Adrenal gland (tissue), 12 donors: ENCODE results near the gene FNDC3B. TPM values are rescaled to one million over a fixed set of nuclear protein-coding genes. Genes with fewer than 3 reads are reported as not detected.

ENCODE experiments used
- DNase-seq, 7 donors: peaks; one replicate each; pipeline ENCODE4 v3.0.0-alpha.2; 2019 to 2020
- H3K27ac ChIP-seq, 5 donors: fragments of 200-600 bp; sonication (generic) in 4 of 5; 1 replicate in 3 of 5; 2 replicates in 2 of 5; pipeline versions ENCODE4 v1.5.1 to v1.8.0; 2016 to 2020; ENCODE audit warnings: mild to moderate bottlenecking in 1 of 5
- H3K27me3 ChIP-seq: fragments of 200-600 bp; 2 replicates; pipeline ENCODE4 v1.8.0; 2021
- H3K36me3 ChIP-seq, 2 donors: fragments of 200-600 bp; replicated peaks in 1 of 2; 1 replicate in 1 of 2; 2 replicates in 1 of 2; pipeline versions ENCODE4 v1.5.1 to v1.8.0; 2018 to 2022
- H3K4me1 ChIP-seq, 2 donors: fragments of 200-600 bp; replicated peaks in 1 of 2; 1 replicate in 1 of 2; 2 replicates in 1 of 2; pipeline versions ENCODE4 v1.5.1 to v1.8.0; 2018 to 2021
- H3K4me3 ChIP-seq, 4 donors: fragments of 200-600 bp; sonication (generic) in 3 of 4; one replicate each; pipeline ENCODE4 v1.5.1; 2016 to 2018
- H3K9me3 ChIP-seq, 3 donors: fragments of 200-600 bp; sonication (generic) in 1 of 3; replicated peaks in 1 of 3; 1 replicate in 2 of 3; 2 replicates in 1 of 3; pipeline versions ENCODE4 v1.5.1 to v1.8.0; 2016 to 2021
- POLR2A ChIP-seq, 2 donors: fragments of 450-650 bp; IDR thresholded peaks; one replicate each; pipeline ENCODE4 v1.6.1; 2017; ENCODE audit warnings: antibody characterized with exemption in 2 of 2, mild to moderate bottlenecking in 2 of 2, moderate library complexity in 1 of 2
- WGBS, 4 donors: extraction: QIAGEN DNeasy Blood & Tissue Kit in 2 of 4; methylation state at CpG; one replicate each; pipeline versions ENCODE4 v1.1.5 to v1.1.7; 2013 to 2017; 5-methylcytosine and 5-hydroxymethylcytosine counted together
- intact Hi-C, 2 donors: fragments of 100-400 bp; cut with DNase I; formaldehyde crosslinking; loops; one replicate each; pipeline versions ENCODE4 v1.14.1 to v1.15.0; 2022 to 2023
- polyA plus RNA-seq, 3 donors: library from polyadenylated mRNA; stranded (reverse); fragments of 200-250 nt in 2 of 3; fragments of 350-450 nt in 1 of 3; fragmentation: Illumina TruSeq in 1 of 3; extraction: RNeasy Lipid Tissue Mini Kit (QIAGEN cat#74804) in 1 of 3; gene quantifications; one replicate each; pipeline ENCODE4 v1.2.3, GENCODE V29; 2013 to 2014
- total RNA-seq, 9 donors: library from RNA; depleted of rRNA in 4 of 9; stranded (reverse); fragments of >200 nt in 4 of 9; fragments of 120-200 nt in 1 of 9; fragmentation: NEBNext Ultra II Directional in 1 of 9; extraction: Animal tissue kit (Norgen Biotek cat#: 25700) in 1 of 9; gene quantifications; one replicate each; pipeline versions ENCODE4 v1.1.0 to v1.2.4, GENCODE V29; 2013 to 2023
- TF ChIP-seq, protein P1 (sequence below), 6 experiments: fragments of 450-650 bp in 4 of 6; fragments of 200-600 bp in 2 of 6; sonication (generic) in 1 of 6; IDR thresholded peaks; 1 replicate in 5 of 6; 2 replicates in 1 of 6; pipeline versions ENCODE4 v1.5.1 to v1.8.0; 2016 to 2021; ENCODE audit warnings: antibody characterized with exemption in 6 of 6, mild to moderate bottlenecking in 2 of 6, moderate library complexity in 1 of 6
- donor health status: healthy with polysubstance abuse.
- donor health status: Bipolar disorder and iron deficiency.
- donor health status: DM: yes; HTN: yes; CAD: no.
- donor health status: DM: no; HTN: no; CAD: no.
- donor health status: DM: no; HTN: no; CAD: no.
- donor health status: DM: yes; HTN: yes; CAD: no.

The FNDC3B gene
- total and polyA plus RNA-seq, 12 donors: 9.9 to 228 (median 105) TPM

- DNase-seq: no peak
- Histone ChIP-seq H3K27me3 (no peaks in the 10 kb centered on the region), H3K36me3 (peaks cover 0 to 6% of the 10 kb centered on the region in 2 donors), H3K4me1 (peaks cover 15 to 71% of the 10 kb centered on the region in 2 donors), H3K9me3 (no peaks in the 10 kb centered on the region), H3K27ac (peak overlapping the region; percentile 19 to 92 (median 78)), H3K4me3 (no peak overlapping the region)
- 7 to 17% (median 11%) methylated on average over 1 of the region's 1 CpG for WGBS, 4 donors
- intact Hi-C loops: no loop called here
- TF ChIP-seq, protein P1, sequence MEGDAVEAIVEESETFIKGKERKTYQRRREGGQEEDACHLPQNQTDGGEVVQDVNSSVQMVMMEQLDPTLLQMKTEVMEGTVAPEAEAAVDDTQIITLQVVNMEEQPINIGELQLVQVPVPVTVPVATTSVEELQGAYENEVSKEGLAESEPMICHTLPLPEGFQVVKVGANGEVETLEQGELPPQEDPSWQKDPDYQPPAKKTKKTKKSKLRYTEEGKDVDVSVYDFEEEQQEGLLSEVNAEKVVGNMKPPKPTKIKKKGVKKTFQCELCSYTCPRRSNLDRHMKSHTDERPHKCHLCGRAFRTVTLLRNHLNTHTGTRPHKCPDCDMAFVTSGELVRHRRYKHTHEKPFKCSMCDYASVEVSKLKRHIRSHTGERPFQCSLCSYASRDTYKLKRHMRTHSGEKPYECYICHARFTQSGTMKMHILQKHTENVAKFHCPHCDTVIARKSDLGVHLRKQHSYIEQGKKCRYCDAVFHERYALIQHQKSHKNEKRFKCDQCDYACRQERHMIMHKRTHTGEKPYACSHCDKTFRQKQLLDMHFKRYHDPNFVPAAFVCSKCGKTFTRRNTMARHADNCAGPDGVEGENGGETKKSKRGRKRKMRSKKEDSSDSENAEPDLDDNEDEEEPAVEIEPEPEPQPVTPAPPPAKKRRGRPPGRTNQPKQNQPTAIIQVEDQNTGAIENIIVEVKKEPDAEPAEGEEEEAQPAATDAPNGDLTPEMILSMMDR (IDR thresholded peaks at IDR 0.05): no peak
- no peak for TF ChIP-seq POLR2A (IDR thresholded peaks at IDR 0.05)
These were observed 90.1 kb downstream of the FNDC3B start for GRCh38 chr3:172129498-172129849.

- intact Hi-C loops: no loop called here
- no peak overlapping the region for H3K4me3 ChIP-seq
- H3K36me3 ChIP-seq: peaks cover 0 to 6% of the 10 kb centered on the region in 2 donors
- WGBS, 4 donors: 22 to 37% (median 32%) methylated on average over 16 of the region's 16 CpGs
- peak; percentile 92 to 99 (median 97) for DNase-seq
- H3K27ac ChIP-seq: peak overlapping the region; percentile 67 to 92 (median 82)
- TF ChIP-seq, protein P1 (IDR thresholded peaks at IDR 0.05): peak in 1 of 6 experiments; percentile 11
- TF ChIP-seq POLR2A (IDR thresholded peaks at IDR 0.05): peak in 1 of 2 donors; percentile 34
- no peaks in the 10 kb centered on the region for H3K9me3 ChIP-seq
- peaks cover 15 to 76% of the 10 kb centered on the region in 2 donors for H3K4me1 ChIP-seq
- no peaks in the 10 kb centered on the region for H3K27me3 ChIP-seq
These were observed 90.7 kb downstream of the FNDC3B start for GRCh38 chr3:172129850-172130716.

DNA sequence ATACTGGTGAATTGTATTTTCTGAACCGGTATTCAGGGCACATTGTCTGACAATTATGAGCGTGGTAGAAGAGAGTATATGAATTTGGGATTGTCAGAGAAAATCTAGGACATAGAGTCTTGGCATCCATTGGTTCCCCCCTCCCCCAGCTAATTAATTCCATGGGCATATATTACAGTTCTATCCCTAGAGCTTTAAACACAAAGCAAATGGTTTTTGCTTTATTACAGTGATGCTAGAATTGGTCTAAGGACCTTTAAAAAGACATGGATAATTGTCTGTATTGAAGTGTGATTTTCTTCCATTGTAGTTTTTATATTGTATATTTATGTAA is 91.3 kb downstream of the FNDC3B start:
- WGBS, 4 donors: 40 to 87% (median 56%) methylated on average over 2 of the region's 2 CpGs
- Histone ChIP-seq H3K27me3 (no peaks in the 10 kb centered on the region), H3K9me3 (no peaks in the 10 kb centered on the region), H3K4me3 (no peak overlapping the region), H3K4me1 (peaks cover 18 to 76% of the 10 kb centered on the region in 2 donors), H3K27ac (peak overlapping the region; percentile 67 to 92 (median 82)), H3K36me3 (peaks cover 0 to 6% of the 10 kb centered on the region in 2 donors)
- intact Hi-C loops: no loop called here
- DNase-seq: no peak
- TF ChIP-seq, protein P1 (IDR thresholded peaks at IDR 0.05): no peak
- TF ChIP-seq POLR2A (IDR thresholded peaks at IDR 0.05): no peak

DNA sequence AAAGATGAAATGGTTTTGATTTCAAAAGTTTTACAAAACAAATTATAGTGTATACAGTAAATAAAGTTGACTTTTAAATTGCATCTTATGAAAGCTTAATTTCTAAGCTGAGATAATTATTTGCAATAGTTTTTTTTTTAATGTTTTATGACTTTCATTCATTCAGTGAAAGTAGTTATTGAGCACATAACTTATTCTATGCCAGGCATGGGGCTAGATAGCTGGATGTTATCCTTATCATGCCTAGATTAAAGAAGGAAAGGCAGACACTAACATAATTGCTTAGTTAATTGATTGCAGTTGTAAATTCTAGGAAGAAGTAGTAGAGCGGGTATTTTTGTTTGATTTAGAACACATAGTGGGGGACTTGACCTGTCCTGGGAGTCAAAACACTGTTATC is 92.4 kb downstream of the FNDC3B start:
- TF ChIP-seq, protein P1 (IDR thresholded peaks at IDR 0.05): no peak
- TF ChIP-seq POLR2A (IDR thresholded peaks at IDR 0.05): no peak
- Histone ChIP-seq H3K4me1 (peaks cover 19 to 76% of the 10 kb centered on the region in 2 donors), H3K27ac (peak overlapping the region in 3 of 5 donors; percentile 16 to 92 (median 78)), H3K4me3 (no peak overlapping the region), H3K27me3 (no peaks in the 10 kb centered on the region), H3K36me3 (peaks cover 0 to 6% of the 10 kb centered on the region in 2 donors), H3K9me3 (no peaks in the 10 kb centered on the region)
- intact Hi-C loops: no loop called here
- DNase-seq: no peak
- 85 to 98% (median 92%) methylated on average over 1 of the region's 1 CpG for WGBS, 4 donors
